K562 (cell line): ENCODE measurements around the gene PCDH12. TPM values are rescaled to one million over a fixed set of nuclear protein-coding genes. Genes with fewer than 3 reads are reported as not detected.

Experiments used
- BHLHE40 ChIP-seq: IDR thresholded peaks from 2 replicates; pipeline ENCODE4 v1.6.1; 2011; ENCODE audit warnings: low read length, improper control_type of control experiment
- CREB3 ChIP-seq: fragments of 450-650 bp; conservative IDR thresholded peaks from 2 replicates; pipeline ENCODE4 v1.6.1; 2016; ENCODE audit warnings: missing genetic modification characterization, low read depth, mild to moderate bottlenecking, missing compliant biosample characterization, moderate library complexity
- CREB5 ChIP-seq: fragments of 250-450 bp; sonication (Bioruptor Pico); IDR thresholded peaks from 2 replicates; pipeline ENCODE4 v1.5.0; 2020; ENCODE audit warnings: mild to moderate bottlenecking
- ESRRA ChIP-seq: fragments of 450-650 bp; IDR thresholded peaks from 2 replicates; pipeline ENCODE4 v1.6.1; 2014; ENCODE audit warnings: low read depth, mild to moderate bottlenecking, moderate library complexity, borderline replicate concordance
- ETV1 ChIP-seq: fragments of 450-650 bp; conservative IDR thresholded peaks from 2 replicates; pipeline ENCODE4 v1.6.1; 2016; ENCODE audit warnings: missing genetic modification characterization, control low read depth, low read depth, missing compliant biosample characterization
- FIP1L1 ChIP-seq: fragments of 200-400 bp; formaldehyde crosslinking; IDR thresholded peaks from 2 replicates; pipeline ENCODE4 v1.6.1; 2018; ENCODE audit warnings: mild to moderate bottlenecking, low read depth, low read length; ENCODE audit not compliant: poor library complexity, severe bottlenecking
- FOXA1 ChIP-seq: fragments of 450-650 bp; IDR thresholded peaks from 2 replicates; pipeline ENCODE4 v1.6.1; 2016; ENCODE audit warnings: mild to moderate bottlenecking, borderline replicate concordance
- GTF2F1 ChIP-seq: IDR thresholded peaks from 2 replicates; pipeline ENCODE4 v1.6.1; 2011; ENCODE audit warnings: low read depth, low read length, improper control_type of control experiment
- HDAC2 ChIP-seq: fragments of 450-650 bp; IDR thresholded peaks from 2 replicates; pipeline ENCODE4 v1.6.1; 2016; ENCODE audit warnings: mild to moderate bottlenecking
- KAT8 ChIP-seq: fragments of 450-650 bp; IDR thresholded peaks from 2 replicates; pipeline ENCODE4 v1.6.1; 2016; ENCODE audit warnings: low read depth, mild to moderate bottlenecking
- MBD1 ChIP-seq: fragments of 250-450 bp; sonication (Bioruptor Pico); IDR thresholded peaks from 2 replicates; pipeline ENCODE4 v1.8.0; 2022; ENCODE audit warnings: inconsistent platforms
- MCM2 ChIP-seq: fragments of 450-650 bp; IDR thresholded peaks from 2 replicates; pipeline ENCODE4 v1.6.1; 2017; ENCODE audit warnings: low read depth, mild to moderate bottlenecking
- NR2C1 ChIP-seq, 2 experiments: fragments of 450-650 bp; IDR thresholded peaks; 2 replicates each; pipeline ENCODE4 v1.6.1; 2017; ENCODE audit warnings: mild to moderate bottlenecking in 2 of 2, antibody characterized with exemption in 1 of 2, inconsistent platforms in 1 of 2, missing compliant biosample characterization in 1 of 2, missing genetic modification characterization in 1 of 2
- NRF1 ChIP-seq, 2 experiments: fragments of 450-650 bp; IDR thresholded peaks in 1 of 2; conservative IDR thresholded peaks in 1 of 2; 2 replicates each; pipeline ENCODE4 v1.6.1; 2014; ENCODE audit warnings: mild to moderate bottlenecking in 2 of 2
- PHF20 ChIP-seq: fragments of 450-650 bp; IDR thresholded peaks from 2 replicates; pipeline ENCODE4 v1.6.1; 2018; ENCODE audit not compliant: partially characterized antibody
- PTTG1 ChIP-seq: fragments of 450-650 bp; IDR thresholded peaks from 2 replicates; pipeline ENCODE4 v1.6.1; 2016; ENCODE audit warnings: low read depth, mild to moderate bottlenecking, missing genetic modification characterization, missing compliant biosample characterization
- RBM39 ChIP-seq: fragments of 200-400 bp; formaldehyde crosslinking; optimal IDR thresholded peaks from 2 replicates; pipeline ENCODE3; 2018; ENCODE audit warnings: low read depth, low read length
- SMAD3 ChIP-seq: fragments of 450-650 bp; formaldehyde crosslinking; conservative IDR thresholded peaks from 2 replicates; pipeline ENCODE4 v1.4.0; 2020; ENCODE audit warnings: mild to moderate bottlenecking
- SMARCB1 ChIP-seq: IDR thresholded peaks from 2 replicates; pipeline ENCODE4 v1.6.1; 2011; ENCODE audit warnings: improper control_type of control experiment, low read depth; ENCODE audit not compliant: insufficient read length
- TAL1 ChIP-seq: fragments of 450-650 bp; IDR thresholded peaks from 2 replicates; pipeline ENCODE4 v1.6.1; 2016; ENCODE audit warnings: mild to moderate bottlenecking
- ZFP36 ChIP-seq: fragments of 150-350 bp; IDR thresholded peaks from 2 replicates; pipeline ENCODE4 v1.6.1; 2018; ENCODE audit warnings: low read length, low read depth; ENCODE audit not compliant: partially characterized antibody
- ZKSCAN1 ChIP-seq: fragments of 150-350 bp; IDR thresholded peaks from 2 replicates; pipeline ENCODE4 v1.6.1; 2016; ENCODE audit warnings: low read depth, low read length
- ZNF263 ChIP-seq: sonication (generic); formaldehyde crosslinking; IDR thresholded peaks from 2 replicates; pipeline ENCODE4 v1.8.0; 2022; ENCODE audit warnings: mild to moderate bottlenecking, missing genetic modification reagents, borderline replicate concordance
- ZNF436 ChIP-seq: fragments of 250-450, 450-650 bp; sonication (Bioruptor Pico); formaldehyde crosslinking; IDR thresholded peaks from 2 replicates; pipeline ENCODE4 v1.7.0; 2020; ENCODE audit warnings: mild to moderate bottlenecking
- ZNF644 ChIP-seq: fragments of 200-800 bp; sonication (Bioruptor generic); IDR thresholded peaks from 2 replicates; pipeline ENCODE4 v1.6.1; 2016; ENCODE audit warnings: low read depth, missing genetic modification characterization, missing compliant biosample characterization
- polyA plus RNA-seq, 8 experiments: library from polyadenylated mRNA; depleted of rRNA in 4 of 8; stranded (reverse) in 5 of 8; unstranded in 3 of 8; fragments of >200 nt; fragmentation: Nextera tagmentation in 2 of 8; fragmentation: Illumina TruSeq in 1 of 8; extraction: Ambion mirVana in 2 of 8; extraction: Trizol in 1 of 8; gene quantifications; 2 replicates each; pipeline versions ENCODE4 v1.2.1 to v1.2.3, GENCODE V29; 2011 to 2014; ENCODE audit warnings: inconsistent platforms in 1 of 8, missing spikeins in 1 of 8
- total RNA-seq, 7 experiments: library from RNA; depleted of rRNA in 6 of 7; stranded (reverse); fragments of >200 nt in 6 of 7; fragmentation: Illumina TruSeq in 2 of 7; extraction: Trizol in 2 of 7; gene quantifications; 2 replicates each; pipeline versions ENCODE4 v1.2.1 to v1.2.3, GENCODE V29; 2011 to 2021; ENCODE audit warnings: low replicate concordance in 1 of 7

Gene PCDH12
- total and polyA plus RNA-seq, 9 of the 15 experiments (the other 6 are each of a cell fraction or from before 2014, with no cell fraction given): 0.01 to 0.04 (median 0.01) TPM; not detected in 4

GRCh38 chr5:141919218-141920119 lies 38.5 kb downstream of the PCDH12 start (continued):
- peak; percentile 79 for TF ChIP-seq CREB3 (tag)
- no peak; the same call in 1 of the 2 replicates for TF ChIP-seq ZNF644
- no peak for TF ChIP-seq HDAC2
- TF ChIP-seq ETV1 (tag): no peak
- TF ChIP-seq ZFP36: peak; percentile 83
- peak; percentile 57 for TF ChIP-seq SMARCB1
- peak; percentile 8; the same call in 1 of the 2 replicates for TF ChIP-seq PTTG1 (tag)
- TF ChIP-seq ZKSCAN1: no peak
- peak; percentile 67 for TF ChIP-seq NR2C1 (IDR thresholded peaks at IDR 0.05)
- TF ChIP-seq NR2C1 (tag; IDR thresholded peaks at IDR 0.05): peak; percentile 82
- no peak for TF ChIP-seq FIP1L1
- peak; percentile 83 for TF ChIP-seq BHLHE40
- TF ChIP-seq FOXA1: no peak
- no peak for TF ChIP-seq SMAD3 (CRISPR knock-in tag)
- no peak for TF ChIP-seq NRF1 (conservative IDR thresholded peaks at IDR 0.05 in 1 of 2, IDR thresholded peaks at IDR 0.05 in 1 of 2)
- no peak for TF ChIP-seq MBD1 (CRISPR knock-in tag)
- TF ChIP-seq KAT8: no peak
- TF ChIP-seq ZNF436 (CRISPR knock-in tag): no peak
- peak; percentile 76 for TF ChIP-seq ESRRA
- TF ChIP-seq TAL1: no peak
- TF ChIP-seq ZNF263 (CRISPR knock-in tag): no peak
- TF ChIP-seq CREB5 (CRISPR knock-in tag): no peak
- TF ChIP-seq GTF2F1: no peak
- TF ChIP-seq PHF20: peak; percentile 58
- no peak for TF ChIP-seq RBM39
- no peak for TF ChIP-seq MCM2
